EL (cell line): ENCODE results near the gene NLGN2.

Experiments used
- DNase-seq: peaks from one replicate; pipeline ENCODE4 v3.0.0-alpha.2; 2016

Gene NLGN2

DNA sequence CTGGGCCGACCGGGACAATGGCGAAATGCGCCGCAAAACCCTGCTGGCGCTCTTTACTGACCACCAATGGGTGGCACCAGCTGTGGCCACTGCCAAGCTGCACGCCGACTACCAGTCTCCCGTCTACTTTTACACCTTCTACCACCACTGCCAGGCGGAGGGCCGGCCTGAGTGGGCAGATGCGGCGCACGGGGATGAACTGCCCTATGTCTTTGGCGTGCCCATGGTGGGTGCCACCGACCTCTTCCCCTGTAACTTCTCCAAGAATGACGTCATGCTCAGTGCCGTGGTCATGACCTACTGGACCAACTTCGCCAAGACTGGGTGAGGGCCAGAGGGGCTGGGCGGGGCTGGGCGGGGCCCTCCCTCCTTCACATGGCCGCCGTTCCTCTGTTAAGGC lies 8.1 kb downstream of the NLGN2 start:
- DNase-seq = no peak

- no peak for DNase-seq
These were observed 8.7 kb downstream of the NLGN2 start for GRCh38 chr17:7416323-7416722.

- DNase-seq = no peak
These were observed 9.5 kb downstream of the NLGN2 start for GRCh38 chr17:7417056-7417655.

DNA sequence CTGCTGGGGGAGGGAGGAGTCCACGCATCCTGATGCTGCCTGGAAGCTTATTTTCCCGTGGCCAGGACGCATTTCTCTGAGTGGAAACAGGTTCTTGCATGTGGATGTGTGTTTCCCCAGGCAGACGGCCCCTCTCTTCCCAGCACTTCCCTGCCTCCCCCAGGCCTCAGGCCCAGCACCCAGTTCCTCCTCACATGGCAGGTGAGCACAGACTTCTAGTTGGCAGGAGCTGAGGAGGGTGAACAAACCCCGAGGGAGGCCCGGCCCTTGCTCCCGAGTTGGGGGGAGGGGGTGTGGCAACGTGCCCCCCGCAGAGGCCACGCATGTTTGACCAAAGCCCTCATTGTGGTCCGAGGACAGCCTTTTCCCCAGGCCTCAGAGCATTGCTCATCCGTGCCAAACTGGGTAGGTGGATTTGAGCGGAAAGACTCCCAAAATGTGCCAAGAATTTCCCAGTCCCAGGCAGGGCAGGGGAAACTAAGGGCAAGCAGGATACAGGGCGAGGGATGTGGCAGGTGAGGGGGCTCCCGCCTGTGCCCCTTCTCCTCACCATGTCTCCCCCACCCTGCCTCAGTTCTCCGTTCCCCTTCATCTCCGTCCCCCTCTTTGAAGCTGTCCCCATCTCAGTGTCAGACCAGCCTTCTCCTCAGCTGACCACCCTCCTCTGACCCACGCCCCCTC lies 11.0 kb downstream of the NLGN2 start:
- DNase-seq = no peak

- no peak for DNase-seq
These were observed 12.4 kb downstream of the NLGN2 start, which contains the start of gene SPEM1 for GRCh38 chr17:7419819-7420610. Gene SPEM1 (plus strand): TSS chr17:7420324. CDS start chr17:7420385, 61 bp downstream.

DNA sequence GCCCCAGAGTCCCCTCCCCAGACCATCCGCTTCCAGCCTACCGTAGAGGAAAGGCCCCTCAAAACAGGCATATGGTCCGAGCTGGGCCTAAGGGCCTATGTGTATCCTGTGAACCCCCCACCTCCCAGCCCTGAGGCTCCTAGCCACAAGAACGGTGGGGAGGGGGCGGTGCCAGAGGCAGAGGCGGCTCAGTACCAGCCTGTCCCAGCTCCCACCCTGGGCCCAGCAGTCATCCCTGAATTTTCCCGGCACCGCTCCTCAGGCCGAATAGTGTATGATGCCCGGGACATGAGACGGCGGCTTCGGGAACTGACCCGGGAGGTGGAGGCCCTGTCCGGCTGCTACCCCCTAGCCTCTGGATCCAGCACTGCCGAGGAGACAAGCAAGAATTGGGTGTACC lies 13.5 kb downstream of the NLGN2 start:
- DNase-seq = no peak

GRCh38 chr17:7423679-7424078 lies 16.0 kb downstream of the NLGN2 start:
- DNase-seq = no peak

DNA sequence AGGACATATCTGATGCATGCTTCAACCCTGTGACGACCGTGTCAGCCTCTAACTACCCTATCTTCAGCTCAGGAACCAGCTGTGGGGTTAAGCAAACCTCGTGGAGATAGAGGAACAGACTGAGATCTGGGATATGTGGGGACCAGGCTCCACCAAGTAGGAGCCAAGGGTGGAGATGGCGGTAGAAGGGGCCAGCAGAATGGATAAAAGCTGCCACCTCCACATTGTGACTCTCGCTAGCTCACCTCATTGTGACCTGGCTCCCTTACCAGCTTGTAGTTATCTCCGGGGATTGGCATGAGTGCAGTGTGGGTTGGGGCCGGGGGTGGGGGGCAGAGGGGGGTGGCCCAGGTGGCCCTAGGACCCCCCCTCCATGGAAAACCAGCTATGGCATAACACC lies 17.7 kb downstream of the NLGN2 start, which contains the start of gene SPEM2:
Gene SPEM2, plus strand, starts transcription at position 301 of the 400 bp plus-strand sequence. Its CDS starts 73 bp downstream, at position 374.
- no peak for DNase-seq

GRCh38 chr17:7425756-7426155 lies 18.1 kb downstream of the NLGN2 start:
- DNase-seq = no peak

GRCh38 chr17:7426203-7426863 lies 18.7 kb downstream of the NLGN2 start:
- no peak for DNase-seq

DNA sequence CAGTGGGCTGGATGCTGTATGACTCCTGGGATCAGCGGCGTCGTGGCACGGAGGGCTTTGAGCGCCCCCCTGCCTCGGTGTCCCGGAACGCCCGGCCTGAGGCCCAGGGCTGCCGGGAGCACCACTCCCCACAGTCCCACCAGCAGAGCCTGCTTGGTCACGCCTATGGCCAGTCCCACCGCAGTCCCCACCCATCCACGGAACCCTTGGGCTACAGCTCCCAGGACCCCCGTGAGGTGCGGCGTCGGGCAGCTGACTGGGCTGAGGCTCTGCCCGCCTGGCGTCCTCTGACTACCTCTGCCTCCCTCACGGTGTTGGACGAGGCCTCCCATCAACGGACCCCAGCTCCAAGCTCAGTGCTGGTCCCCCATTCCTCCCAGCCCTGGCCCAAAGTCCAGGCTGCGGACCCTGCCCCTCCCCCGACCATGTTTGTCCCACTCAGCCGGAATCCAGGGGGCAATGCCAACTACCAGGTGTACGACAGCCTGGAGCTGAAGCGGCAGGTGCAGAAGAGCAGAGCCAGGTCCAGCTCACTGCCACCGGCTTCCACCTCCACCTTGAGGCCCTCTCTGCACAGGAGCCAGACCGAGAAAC lies 19.3 kb downstream of the NLGN2 start:
- no peak for DNase-seq

DNA sequence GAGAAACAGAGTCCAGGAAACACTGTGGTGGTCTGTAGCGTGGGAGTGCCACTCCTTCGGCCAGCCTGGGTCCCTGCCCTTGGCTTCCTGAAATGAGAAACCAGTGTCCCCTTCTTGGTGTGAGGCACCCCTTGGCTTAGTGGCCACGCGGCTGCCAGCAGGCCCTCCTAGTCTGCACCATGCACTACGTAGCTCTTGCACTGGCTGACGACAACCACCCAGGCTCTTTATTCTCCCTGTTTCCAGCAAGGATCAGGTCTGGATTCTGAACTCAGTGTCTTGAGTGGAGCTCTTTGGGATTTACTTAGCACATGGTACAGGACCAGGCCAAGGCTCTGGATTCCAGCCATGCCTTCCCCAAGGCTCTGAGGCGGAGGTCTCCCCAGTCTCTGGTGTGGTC lies 19.9 kb downstream of the NLGN2 start:
- no peak for DNase-seq

GRCh38 chr17:7428557-7428956 lies 20.9 kb downstream of the NLGN2 start, which contains the start of gene SPEM3:
Gene SPEM3 (plus strand): TSS chr17:7428857. CDS start chr17:7428903, 46 bp downstream.
- DNase-seq = no peak

- DNase-seq = no peak
These were observed 22.1 kb downstream of the NLGN2 start for GRCh38 chr17:7429722-7430121.

GRCh38 chr17:7431231-7431630 lies 23.6 kb downstream of the NLGN2 start:
- no peak for DNase-seq

DNA sequence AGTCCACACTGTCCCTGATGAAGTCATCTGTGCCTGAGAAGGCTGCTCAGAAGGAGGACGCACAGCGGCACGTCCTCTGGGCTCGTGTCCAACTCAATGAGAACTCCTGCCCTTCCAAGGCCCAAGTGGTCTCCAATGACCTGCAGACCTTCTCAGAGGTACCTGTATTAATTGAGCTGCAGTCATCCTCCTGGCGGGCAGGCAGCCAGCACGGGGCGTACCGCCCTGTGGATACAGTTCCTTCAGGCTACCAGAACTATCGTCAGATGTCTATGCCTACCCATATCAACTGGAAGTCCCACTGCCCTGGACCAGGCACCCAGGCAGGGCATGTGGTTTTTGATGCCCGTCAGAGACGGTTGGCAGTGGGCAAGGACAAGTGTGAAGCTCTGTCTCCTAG lies 24.7 kb downstream of the NLGN2 start:
- DNase-seq = no peak

DNA sequence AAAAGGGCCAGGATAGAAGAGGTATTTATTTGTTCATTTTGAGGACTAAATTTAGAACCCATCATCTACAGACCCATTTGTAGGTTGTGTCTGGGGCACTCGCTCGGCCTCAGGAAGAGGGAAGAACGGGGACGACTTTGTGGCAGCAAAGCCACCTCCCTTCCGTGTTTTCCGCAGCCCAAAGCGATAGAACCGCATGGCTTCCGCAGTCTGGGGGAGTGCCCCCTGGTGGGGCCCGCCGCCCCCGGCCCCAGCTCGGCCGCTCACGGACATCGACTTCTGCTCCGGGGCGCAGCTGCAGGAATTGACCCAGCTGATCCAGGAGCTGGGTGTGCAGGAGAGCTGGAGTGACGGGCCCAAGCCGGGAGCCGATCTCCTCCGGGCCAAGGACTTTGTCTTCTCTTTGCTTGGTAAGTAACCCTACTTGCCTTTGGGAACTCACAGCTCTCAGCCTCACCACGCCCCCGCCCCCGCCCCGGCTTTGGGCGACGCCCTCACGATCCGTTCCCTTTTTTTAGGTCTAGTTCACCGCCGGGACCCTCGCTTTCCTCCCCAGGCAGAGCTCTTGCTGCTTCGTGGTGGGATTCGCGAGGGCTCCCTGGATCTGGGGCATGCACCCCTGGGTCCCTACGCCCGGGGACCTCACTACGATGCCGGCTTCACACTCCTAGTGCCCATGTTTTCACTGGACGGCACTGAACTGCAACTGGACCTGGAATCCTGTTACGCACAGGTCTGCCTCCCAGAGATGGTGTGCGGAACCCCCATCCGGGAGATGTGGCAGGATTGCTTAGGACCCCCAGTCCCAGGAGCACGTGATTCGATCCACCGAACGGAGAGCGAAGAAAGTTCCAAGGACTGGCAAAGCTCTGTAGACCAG lies 28.3 kb downstream of the NLGN2 start:
- peak; percentile 49 for DNase-seq

DNA sequence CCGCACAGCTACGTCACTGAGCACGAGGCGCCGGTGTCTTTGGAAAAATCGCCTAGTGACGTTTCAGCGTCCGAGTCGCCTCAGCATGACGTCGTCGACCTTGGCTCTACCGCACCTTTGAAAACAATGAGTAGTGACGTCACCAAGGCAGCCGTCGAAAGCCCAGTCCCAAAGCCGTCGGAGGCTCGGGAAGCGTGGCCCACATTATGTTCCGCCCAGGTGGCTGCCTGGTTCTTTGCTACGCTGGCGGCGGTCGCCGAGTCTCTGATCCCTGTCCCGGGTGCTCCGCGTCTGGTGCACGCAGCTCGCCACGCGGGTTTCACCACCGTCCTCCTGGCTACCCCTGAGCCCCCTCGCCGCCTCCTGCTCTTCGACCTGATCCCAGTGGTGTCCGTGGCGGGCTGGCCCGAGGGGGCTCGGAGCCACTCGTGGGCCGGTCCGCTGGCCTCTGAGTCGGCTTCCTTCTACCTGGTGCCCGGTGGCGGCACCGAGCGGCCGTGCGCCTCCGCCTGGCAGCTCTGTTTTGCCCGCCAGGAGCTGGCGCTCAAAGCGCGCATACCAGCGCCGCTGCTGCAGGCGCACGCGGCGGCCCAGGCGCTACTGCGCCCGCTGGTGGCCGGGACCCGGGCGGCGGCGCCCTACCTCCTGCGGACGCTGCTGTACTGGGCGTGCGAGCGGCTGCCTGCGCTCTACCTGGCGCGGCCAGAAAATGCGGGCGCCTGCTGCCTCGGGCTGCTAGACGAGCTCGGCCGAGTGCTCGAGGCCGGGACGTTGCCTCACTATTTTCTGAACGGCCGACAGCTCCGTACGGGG lies 29.1 kb downstream of the NLGN2 start:
- DNase-seq = peak; percentile 80

- DNase-seq = no peak
These were observed 29.8 kb downstream of the NLGN2 start for GRCh38 chr17:7437369-7437863.

DNA sequence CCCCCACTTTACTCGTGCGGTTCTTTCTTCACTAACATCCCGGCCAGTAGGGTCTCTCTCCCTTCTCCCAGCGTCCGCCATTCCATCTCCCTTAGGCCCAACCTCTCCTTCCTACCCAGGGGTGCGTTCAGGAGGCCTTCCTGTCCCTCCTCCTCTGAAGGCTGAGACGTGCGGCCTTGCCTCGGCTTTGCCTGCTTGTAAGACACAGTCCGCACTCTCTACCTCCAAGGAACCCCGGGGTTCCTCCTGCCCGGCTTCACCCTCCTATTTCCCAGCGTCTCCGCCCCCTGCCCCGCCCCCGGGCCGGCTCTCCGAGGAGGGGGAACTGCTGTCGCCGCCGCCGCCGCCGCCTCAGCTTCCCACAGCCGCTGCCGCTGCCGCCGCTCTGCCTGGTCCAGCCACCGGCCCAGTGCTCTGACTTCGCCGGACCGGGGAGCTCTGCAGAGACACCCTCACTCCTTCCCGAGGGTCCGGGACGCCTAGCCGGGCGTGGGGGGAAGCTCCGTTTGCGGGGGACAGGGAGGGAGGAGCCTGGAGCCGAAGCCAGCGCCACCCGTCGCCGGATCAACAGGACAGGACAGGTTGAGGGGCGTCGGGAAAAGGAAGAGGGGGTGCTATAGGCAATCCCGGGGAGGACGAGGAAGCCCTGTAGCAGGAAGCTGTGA lies 30.4 kb downstream of the NLGN2 start:
- peak; percentile 44 for DNase-seq
